HG03432 (cell line): Measurements from ENCODE around the gene CEP70.
"Not testable (repeated sequence)": the region's sequence is repeated elsewhere in the genome, so short reads cannot be mapped to it uniquely, and the experiment has no call there.

Experiments used
- ATAC-seq: cut with Tn5 transposase; IDR thresholded peaks from one replicate; pipeline ENCODE4 v1.9.1; 2021; ENCODE audit warnings: mild to moderate bottlenecking, moderate library complexity; ENCODE audit not compliant: unreplicated experiment

CEP70 gene

DNA sequence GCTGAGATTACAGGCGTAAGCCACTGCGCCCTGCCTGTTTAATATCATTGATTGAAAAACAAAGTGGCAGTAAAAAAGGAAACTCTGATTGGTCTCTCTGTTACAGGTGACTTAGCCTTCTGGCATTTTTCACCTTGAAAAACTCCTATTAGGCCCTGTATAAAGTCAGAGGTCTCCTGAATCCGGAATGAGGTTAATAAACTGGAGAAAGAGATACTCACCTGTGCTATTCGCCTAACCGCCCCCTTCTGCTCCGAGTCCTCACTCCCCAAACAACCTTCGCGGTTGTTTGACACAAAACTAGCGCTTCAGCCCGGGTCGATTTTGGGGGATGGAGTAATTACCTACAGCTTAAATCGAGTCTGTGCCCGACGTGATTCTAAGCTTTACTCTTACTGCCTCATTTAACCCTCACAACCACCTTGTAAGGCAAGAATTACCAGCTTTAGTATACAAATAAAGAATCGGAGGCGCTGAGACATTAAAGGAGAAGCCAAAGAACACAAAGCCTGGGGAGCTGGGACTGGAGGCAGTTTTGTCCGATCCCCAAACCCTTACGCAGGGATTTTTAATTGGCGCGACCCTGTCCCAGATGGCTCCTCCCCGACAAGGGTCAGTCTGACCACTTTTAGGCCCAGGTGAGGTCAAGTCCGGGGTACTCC, 441 bp downstream of the CEP70 start:
- ATAC-seq: no peak

DNA sequence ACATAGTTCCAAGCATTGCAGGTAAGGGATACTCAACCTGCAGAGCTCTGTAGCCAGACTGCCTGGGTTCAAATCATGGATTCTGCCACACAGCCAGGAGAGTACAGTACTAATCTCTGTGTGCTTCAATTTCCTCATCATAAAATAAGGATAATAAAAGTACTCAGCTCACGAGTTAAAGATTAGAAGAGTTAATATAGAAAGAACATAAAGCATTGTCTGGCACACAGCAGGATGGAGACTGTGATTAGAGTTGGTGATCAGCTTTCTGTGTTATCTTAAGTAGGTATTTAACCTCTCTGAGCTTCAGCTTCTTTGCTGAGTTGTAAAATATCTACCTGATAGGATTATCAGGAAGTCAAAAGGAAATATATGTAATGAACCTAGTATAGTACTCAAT, 2.7 kb downstream of the CEP70 start:
- ATAC-seq: no peak

DNA sequence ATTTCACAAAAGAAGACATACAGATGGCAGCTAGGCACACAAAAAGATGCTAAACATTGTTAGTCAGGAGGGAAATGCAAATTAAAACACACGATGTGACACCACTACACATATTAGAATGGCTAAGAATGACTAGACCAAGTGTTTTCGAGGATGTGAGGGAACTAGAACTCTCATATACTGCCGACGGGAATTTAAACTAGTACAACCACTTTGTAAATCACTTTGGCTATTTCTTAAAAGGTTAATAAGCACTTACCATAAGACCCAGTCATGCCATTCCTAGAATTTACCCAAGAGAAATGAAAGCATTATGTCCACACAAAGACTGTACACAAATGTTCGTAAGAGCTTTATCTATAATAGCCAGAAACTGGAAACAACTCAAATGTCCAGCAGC, 5.6 kb downstream of the CEP70 start:
- no peak for ATAC-seq

DNA sequence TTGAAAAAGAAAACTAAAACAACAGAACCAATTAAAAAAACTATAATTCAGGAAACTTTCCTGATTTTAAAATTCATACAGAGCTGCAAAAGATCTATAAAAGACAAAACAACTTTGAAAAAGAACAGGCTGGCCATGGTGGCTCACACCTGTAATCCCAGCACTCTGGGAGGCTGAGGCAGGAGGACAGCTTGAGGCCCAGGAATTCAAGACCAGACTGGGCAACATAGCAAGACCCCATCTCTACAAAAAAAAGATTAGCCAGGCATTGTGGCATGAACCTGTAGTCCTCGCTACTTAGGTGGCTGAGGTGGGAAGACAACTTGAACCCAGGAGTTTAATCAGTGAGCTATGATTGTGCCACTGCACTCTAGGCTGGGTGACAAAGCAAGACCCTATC, 6.7 kb downstream of the CEP70 start:
- no peak for ATAC-seq

DNA sequence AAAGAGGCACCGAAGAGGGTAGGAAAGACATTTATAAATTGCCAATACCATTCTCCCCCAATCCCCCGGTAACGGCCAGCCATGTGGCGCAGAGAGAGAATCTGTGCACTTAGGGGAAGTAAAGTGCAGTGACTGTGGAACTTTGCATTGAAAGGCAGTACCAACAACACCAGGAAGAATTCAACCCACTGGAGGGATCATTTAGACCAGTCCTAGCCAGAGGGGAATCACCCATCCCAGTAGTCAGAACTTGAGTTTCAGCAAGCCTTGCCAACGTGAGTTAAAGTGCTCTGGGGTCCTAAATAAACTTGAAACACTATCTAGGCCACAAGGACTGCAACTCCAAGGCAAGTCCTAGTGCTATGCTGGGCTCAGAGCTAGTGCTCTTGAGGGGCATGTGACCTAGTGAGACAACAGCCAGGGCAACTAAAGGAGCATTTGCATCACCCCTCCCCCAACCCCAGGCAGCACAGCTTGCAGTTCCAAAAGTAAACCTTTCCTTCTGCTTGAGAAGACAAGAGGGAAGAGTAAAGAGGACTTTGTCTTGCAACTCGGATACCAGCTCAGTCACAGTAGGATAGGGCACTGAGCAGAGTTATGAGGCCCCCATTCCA, 15.0 kb downstream of the CEP70 start:
- ATAC-seq: no peak

DNA sequence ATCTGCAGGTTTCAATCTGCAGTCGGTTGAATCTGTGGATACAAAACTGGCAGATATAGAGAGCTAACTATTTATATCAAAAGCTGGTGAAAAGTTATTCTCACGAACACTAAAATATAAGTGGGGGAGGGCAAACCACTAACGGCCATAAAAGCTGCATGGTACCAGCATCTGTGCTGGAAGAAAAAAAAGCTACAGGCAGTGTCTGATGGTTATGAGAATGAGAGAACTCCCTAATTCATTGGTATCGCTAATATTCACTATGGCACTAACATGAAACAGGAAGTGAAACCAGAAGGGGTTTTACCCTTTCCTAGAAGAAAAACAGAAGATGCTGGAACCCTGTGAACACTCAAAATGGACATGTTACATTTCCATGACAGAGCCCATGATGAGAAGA, 15.9 kb downstream of the CEP70 start:
- ATAC-seq: peak; percentile 92

DNA sequence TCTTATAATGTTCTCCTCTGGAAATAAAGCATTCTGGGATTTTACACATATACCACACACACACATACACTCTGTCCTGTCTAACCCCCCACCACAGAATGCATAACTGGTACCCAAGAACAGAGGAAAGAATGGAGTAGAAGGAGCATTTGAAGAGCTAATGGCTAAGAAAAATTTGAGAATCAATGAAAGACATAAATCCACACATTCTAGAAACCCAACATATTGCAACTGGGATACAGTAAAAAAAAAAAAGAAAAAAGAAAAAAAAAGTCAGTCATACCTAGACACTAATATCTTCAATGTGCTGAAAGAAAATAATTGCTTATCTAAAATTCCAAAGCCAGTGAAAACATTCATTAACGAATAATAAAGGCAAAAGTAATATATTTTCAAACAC, 20.9 kb downstream of the CEP70 start:
- no peak for ATAC-seq

DNA sequence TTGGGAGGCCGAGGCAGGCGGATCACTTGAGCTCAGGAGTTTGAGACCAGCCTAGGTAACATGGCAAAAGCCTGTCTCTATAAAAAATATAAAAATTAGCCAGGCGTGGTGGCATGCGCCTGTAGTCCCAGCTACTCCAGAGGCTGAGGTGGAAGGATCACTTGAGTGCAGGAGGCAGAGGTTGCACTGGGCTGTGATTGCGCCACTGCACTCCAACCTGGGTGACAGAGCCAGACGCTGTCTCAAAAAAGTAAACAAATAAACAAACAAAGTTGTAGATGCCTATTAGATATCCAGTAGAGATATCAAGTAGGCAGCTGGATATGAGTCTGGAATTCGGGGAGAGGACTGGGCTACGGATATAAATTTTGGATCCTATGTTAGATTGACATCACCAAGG, 24.4 kb downstream of the CEP70 start:
- ATAC-seq: not testable (repeated sequence)

DNA sequence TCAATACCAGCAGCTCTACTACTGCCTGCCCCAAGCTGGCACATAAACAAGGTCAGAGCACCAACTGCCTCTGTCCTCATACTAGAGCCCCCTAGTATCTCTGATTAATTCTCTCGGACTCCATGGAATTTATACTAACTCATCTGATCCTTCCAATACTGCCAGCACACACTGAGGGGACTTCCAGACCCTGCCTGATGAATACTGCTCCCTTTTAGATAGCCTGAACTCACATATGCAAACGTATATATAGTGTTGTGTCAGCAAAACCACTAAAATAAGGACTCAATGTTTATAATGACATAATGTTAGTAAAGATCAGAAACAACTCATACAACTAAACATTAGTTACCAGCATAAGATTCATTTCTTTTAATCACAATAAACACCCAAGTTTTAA, 25.0 kb downstream of the CEP70 start:
- no peak for ATAC-seq

DNA sequence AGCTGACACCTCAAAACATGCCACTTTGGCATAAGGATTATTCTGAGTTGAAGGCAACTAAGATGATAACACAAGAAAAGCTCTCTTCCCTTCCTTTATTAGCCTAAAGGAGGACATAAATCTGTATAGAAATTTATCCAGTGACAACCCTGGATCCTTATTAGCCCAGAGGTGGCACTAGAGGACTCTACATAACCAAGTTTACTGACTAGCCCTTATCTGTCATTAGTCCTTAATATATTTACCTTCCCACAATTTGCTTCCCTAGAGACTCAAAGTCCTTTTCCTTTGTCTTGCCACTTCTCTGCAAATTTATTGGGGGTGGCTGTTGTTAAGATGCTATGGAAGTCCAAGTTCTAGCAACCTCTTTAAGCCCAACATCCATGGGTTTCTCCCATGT, 26.7 kb downstream of the CEP70 start:
- no peak for ATAC-seq

DNA sequence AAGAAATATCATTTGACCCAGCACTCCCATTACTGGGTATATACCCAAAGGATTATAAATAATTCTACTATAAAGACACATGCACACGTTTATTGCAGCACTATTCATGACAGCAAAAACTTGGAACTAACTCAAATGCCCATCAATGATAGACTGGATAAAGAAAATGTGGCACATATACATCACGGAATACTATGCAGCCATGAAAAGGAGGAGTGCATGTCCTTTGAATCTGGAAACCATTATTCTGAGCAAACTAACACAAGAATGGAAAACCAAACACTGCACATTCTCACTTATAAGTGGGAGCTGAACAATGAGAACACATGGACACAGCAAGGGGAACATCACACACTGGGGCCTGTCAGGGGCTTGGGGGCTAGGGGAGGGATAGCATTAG, 27.8 kb downstream of the CEP70 start:
- not testable (repeated sequence) for ATAC-seq

DNA sequence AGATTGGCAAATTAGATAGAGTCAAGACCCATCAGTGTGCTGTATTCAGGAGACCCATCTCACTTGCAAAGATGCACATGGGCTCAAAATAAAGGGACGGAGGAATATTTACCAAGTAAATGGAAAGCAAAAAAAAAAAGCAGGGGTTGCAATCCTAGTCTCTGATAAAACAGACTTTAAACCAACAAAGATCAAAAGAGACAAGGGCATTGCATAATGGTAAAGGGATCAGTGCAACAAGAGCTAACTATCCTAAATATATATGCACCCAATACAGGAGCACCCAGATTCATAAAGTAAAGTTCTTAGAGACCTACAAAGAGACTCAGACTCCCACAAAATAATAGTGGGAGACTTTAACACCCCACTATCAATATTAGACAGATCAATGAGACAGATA, 31.2 kb downstream of the CEP70 start:
- not testable (repeated sequence) for ATAC-seq

DNA sequence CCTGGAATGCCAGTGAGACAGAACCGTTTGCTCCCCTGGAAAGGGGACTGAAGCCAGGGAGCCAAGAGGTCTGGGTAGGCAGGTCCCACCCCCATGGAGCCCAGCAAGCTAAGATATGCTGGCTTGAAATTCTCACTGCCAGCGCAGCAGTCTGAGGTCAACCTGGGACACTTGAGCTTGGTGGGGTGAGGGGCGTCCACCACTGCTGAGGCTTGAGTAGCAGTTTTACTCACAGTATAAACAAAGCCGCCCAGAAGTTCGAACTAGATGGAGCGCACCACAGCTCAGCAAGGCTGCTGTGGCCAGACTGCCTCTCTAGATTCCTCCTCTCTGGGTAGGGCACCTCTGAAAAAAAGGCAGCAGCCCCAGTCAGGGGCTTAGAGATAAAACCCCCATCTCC, 33.6 kb downstream of the CEP70 start:
- no peak for ATAC-seq

DNA sequence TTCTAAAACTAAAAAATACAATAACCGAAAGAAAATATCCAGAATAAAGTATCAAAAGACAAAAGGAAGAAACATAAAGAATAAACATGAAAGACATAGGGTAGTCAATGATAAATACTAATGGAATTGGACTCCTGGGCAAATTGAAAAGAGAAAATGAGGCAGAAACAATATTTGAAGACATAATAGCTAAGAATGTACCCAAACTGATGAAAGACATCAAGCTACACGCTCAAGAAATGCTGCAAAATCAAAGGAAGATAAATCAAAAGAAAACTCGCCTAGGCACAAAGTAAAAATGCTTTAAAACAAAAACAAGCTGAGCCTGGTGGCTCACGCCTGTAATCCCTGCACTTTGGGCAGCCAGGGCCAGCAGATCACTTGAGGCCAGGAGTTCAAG, 34.9 kb downstream of the CEP70 start:
- ATAC-seq: no peak

DNA sequence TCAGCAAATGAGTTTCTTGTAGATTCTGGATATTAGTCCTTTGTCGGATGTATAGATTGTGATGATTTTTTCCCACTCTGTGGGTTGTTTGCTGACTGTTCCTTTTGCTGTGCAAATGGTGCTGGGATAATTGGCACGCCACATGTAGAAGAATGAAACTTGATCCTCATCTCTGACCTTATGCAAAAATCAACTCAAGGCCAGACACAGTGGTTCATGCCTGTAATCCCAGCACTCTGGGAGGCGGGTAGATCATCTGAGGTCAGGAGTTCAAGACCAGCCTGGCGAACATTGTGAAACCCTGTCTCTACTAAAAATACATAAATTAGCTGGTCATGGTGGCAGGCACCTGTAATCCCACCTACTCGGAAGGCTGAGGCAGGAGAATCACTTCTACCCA, 39.3 kb downstream of the CEP70 start:
- ATAC-seq: not testable (repeated sequence)

DNA sequence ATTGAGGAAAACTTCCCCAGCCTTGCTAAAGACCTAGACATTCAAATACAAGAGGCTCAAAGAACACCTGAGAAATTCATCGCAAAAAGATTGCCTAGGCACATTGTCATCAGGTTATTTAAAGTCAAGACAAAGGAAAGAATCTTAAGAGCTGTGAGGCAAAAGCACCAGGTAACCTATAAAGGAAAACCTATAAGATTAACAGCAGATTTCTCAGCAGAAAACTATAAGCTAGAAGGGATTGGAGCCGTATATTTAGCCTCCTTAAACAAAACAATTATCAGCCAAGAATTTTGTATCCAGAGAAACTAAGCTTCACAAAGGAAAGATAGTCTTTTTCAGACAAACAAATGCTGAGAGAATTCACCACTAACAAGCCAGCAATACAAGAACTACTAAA, 43.1 kb downstream of the CEP70 start:
- ATAC-seq: not testable (repeated sequence)

DNA sequence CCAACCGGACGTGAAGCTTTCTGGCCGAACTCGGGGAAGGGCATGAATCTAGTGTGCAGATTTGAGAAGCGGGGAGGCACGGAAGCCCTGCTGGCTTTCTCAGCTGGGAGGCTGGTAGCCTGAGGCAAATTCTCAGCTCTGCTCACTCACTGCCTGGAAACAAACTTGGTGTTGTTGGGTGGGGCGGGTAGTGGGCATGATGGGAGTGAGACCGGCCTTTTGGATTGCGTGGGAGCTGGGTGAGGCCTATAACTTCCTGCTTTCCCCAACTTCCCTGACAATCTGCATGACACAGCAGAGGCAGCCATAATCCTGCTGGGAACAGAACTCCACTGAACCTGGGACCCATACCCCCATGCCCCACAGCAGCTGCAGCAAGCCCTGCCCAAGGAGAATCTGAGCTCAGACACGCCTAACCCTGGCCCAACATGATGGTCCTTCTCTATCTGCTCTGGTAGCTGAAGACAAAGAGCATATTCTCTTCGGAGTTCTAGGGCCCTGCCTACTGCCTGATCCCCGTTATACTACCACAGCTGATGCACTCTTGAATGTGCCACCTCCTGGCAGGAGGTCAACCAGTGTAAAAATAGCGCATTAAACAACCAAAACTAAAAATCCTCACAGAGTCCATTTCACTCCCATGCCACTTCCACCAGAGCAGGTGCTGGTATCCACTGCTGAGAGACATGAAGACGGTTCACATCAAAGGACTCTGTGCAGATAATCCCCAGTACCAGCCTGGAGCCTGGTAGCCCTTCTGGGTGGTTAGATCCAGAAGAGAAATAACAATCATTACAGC, 44.7 kb downstream of the CEP70 start:
- no peak for ATAC-seq

DNA sequence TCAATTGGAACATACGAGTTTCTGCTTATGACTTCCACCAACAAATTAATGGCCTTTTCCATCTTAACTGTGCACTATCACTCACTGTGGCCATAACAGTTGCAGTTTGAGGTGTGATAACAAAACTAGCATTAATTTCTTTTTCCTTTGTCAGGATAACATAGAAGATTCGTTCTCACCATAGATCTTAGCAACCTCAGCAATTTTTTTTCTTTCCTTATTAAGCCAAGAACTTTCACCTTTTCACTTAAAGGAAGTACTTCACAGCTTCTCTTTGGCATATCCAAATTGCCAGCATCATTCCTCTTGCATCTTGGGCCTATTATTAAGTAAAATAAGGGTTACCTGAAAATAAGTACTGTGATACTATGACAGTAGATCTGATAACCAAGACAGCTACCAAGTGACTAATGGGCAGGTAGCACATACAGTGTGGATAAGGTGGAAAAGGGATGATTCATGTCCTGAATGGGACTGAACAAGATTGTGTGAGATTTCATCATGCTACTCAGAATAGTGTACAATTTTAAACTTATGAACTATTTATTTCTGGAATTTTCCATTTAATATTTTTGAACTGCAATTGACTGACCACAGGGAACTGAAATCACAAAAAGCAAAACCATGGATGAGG, 46.6 kb downstream of the CEP70 start:
- no peak for ATAC-seq

DNA sequence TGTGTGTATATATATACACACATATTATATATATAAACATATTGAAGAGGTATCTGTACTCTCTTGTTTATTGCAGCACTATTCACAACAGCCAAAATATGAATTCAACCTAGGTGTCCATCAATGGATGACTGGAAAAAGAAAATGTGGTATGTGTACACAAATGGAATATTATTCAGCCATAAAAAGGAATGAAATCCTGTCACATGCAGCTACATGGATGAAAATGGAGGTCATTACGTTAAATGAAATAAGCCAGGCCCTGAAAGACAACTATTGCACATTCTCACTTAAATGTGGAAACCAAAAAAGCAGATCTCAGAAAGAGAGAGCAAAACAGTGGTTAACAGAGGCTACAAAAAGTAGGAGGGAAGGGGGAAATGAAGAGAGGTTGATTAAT, 49.5 kb downstream of the CEP70 start:
- no peak for ATAC-seq

DNA sequence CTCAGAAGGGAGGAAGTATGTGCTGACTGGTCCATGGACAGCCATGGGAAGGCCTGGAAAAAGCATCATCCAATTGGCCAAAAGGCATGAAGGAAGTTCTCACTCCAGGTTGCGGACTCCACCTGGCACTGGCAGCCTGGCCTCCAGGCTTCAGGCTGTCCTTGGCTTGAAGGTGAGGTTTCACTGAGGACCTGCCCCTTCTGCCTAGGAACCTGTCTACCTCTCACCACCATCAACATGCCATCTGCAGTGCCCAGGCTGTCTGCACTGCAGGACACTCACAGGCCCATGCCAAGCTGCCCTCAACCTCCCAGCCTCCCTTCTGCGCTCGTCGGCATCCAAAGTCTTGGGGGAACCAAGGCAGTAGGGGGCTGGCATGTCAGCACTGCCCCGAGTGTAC, 51.1 kb downstream of the CEP70 start:
- ATAC-seq: no peak

DNA sequence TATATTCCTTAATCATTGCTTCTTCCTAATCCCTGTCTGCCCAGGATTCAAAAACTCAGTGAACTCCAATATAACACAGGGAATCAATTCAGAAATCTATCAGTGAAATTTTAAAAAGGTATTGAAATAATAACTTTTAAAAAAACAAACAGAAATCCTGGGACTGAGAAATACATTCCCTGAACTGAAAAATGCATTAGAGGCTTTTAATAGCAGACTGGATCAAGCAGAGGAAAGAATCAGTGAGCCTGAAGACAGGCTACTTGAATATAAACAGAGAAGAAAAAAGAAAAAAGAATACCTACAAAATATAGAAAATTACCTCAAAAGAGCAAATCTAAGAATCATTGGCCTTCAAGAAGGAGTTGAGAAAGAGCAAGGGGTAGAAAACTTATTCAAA, 54.7 kb downstream of the CEP70 start:
- ATAC-seq: no peak

DNA sequence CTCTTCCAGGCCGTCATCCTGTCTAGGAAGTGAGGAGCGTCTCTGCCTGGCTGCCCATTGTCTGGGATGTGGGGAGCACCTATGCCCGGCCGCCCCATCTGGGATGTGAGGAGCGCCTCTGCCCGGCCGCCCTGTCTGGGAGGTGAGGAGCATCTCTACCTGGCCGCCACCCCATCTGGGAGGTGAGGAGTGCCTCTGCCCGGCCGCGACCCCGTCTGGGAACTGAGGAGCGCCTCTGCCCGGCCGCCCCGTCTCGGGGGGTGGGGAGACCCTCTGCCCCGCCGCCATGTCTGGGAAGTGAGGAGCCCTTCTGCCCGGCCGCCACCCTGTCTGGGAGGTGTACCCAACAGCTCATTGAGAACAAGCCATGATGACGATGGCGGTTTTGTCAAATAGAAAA, 72.6 kb downstream of the CEP70 start:
- not testable (repeated sequence) for ATAC-seq
